ENCODE results near the gene TMEM45B. TPM values are rescaled to one million over a fixed set of nuclear protein-coding genes. Genes with fewer than 3 reads are reported as not detected.
"Not testable (repeated sequence)": the region's sequence is repeated elsewhere in the genome, so short reads cannot be mapped to it uniquely, and the experiment has no call there.

Gene TMEM45B
- polyA plus RNA-seq, 1 of the 3 experiments (the other 2 are of a cell fraction): not detected

GRCh38 chr11:129785383-129786111, 30.1 kb upstream of the TMEM45B start:
- no peak overlapping the region for H2AFZ ChIP-seq (ENCODE audit: low read depth)
- H4K20me1 ChIP-seq (ENCODE audit: insufficient read depth): no peaks in the 10 kb centered on the region
- no peaks in the 10 kb centered on the region for H3K4me1 ChIP-seq (ENCODE audit: control insufficient read depth in 1 of 2, insufficient read depth in 2 of 2, low read depth in 1 of 2, low read length in 1 of 2)
- no peak overlapping the region for H3K27ac ChIP-seq (ENCODE audit: low read depth in 2 of 2, low read length in 1 of 2)
- DNase-seq: peak; percentile 11
- H3K27me3 ChIP-seq (ENCODE audit: insufficient read depth): no peaks in the 10 kb centered on the region; the same call in 1 of the 2 replicates
- no peaks in the 10 kb centered on the region for H3F3A ChIP-seq (replicated peaks; ENCODE audit: insufficient read depth)
- no peaks in the 10 kb centered on the region for H3K79me2 ChIP-seq (ENCODE audit: insufficient read depth)
- H3K36me3 ChIP-seq (replicated peaks in 1 of 2; ENCODE audit: control insufficient read depth in 1 of 2, insufficient read depth in 2 of 2, low read length in 1 of 2): no peaks in the 10 kb centered on the region
- no peak overlapping the region for H3K9ac ChIP-seq
- POLR2A ChIA-PET: no interaction called here
- no peaks in the 10 kb centered on the region for H3K9me2 ChIP-seq
- no peak overlapping the region for H3K4me3 ChIP-seq (ENCODE audit: low read depth in 2 of 2, low read length in 1 of 2)
- CTCF ChIA-PET: interaction anchor here (1.1 to 1.3 kb wide), 4 partner anchors 18 to 667 kb away, joined by 3 to 4 read pairs (median 3); no protein-coding TSS in a partner anchor
- no peak for TF ChIP-seq RCOR1 (IDR thresholded peaks at IDR 0.05; ENCODE audit: low read length)
- TF ChIP-seq, protein P1, sequence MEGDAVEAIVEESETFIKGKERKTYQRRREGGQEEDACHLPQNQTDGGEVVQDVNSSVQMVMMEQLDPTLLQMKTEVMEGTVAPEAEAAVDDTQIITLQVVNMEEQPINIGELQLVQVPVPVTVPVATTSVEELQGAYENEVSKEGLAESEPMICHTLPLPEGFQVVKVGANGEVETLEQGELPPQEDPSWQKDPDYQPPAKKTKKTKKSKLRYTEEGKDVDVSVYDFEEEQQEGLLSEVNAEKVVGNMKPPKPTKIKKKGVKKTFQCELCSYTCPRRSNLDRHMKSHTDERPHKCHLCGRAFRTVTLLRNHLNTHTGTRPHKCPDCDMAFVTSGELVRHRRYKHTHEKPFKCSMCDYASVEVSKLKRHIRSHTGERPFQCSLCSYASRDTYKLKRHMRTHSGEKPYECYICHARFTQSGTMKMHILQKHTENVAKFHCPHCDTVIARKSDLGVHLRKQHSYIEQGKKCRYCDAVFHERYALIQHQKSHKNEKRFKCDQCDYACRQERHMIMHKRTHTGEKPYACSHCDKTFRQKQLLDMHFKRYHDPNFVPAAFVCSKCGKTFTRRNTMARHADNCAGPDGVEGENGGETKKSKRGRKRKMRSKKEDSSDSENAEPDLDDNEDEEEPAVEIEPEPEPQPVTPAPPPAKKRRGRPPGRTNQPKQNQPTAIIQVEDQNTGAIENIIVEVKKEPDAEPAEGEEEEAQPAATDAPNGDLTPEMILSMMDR (IDR thresholded peaks at IDR 0.05): peak; percentile 45
- peak; percentile 62 for TF ChIP-seq RAD21 (IDR thresholded peaks at IDR 0.05; ENCODE audit: low read length)
- no peak for TF ChIP-seq JUND (IDR thresholded peaks at IDR 0.05)
- 0 out of 2 replicates have a peak, but pooled peaks have one; percentile 7 for TF ChIP-seq SMC3 (IDR thresholded peaks at IDR 0.05; ENCODE audit: low read depth, low read length)
- H3K4me2 ChIP-seq: no peak overlapping the region
- H3K9me3 ChIP-seq: no peaks in the 10 kb centered on the region
- WGBS (ENCODE audit: low lambda C conversion rate): 33% methylated on average over 3 of the region's 3 CpGs

GRCh38 chr11:129786112-129786416, 29.6 kb upstream of the TMEM45B start:
- H3K9ac ChIP-seq; H3K79me2 ChIP-seq (ENCODE audit: insufficient read depth); H3F3A ChIP-seq (replicated peaks; ENCODE audit: insufficient read depth); H3K9me2 ChIP-seq; H3K36me3 ChIP-seq (replicated peaks in 1 of 2; ENCODE audit: control insufficient read depth in 1 of 2, insufficient read depth in 2 of 2, low read length in 1 of 2); H2AFZ ChIP-seq (ENCODE audit: low read depth); H3K4me1 ChIP-seq (ENCODE audit: control insufficient read depth in 1 of 2, insufficient read depth in 2 of 2, low read depth in 1 of 2, low read length in 1 of 2); H4K20me1 ChIP-seq (ENCODE audit: insufficient read depth); H3K4me2 ChIP-seq; POLR2A ChIA-PET; H3K27me3 ChIP-seq (ENCODE audit: insufficient read depth); H3K27ac ChIP-seq (ENCODE audit: low read depth in 2 of 2, low read length in 1 of 2); H3K9me3 ChIP-seq; DNase-seq; H3K4me3 ChIP-seq (ENCODE audit: low read depth in 2 of 2, low read length in 1 of 2): not testable (repeated sequence)
- WGBS (ENCODE audit: low lambda C conversion rate): 78% methylated on average over 2 of the region's 2 CpGs
- CTCF ChIA-PET: interaction anchor here (1.1 to 1.5 kb wide), 3 partner anchors 130 to 667 kb away, joined by 3 to 4 read pairs (median 3); no protein-coding TSS in a partner anchor

- WGBS (ENCODE audit: low lambda C conversion rate): 23% methylated on average over 2 of the region's 2 CpGs
- POLR2A ChIA-PET: no interaction called here
- no peak for DNase-seq
- no peak overlapping the region for H2AFZ ChIP-seq (ENCODE audit: low read depth)
- H3K27me3 ChIP-seq (ENCODE audit: insufficient read depth): no peaks in the 10 kb centered on the region; the same call in 1 of the 2 replicates
- H3K4me1 ChIP-seq (ENCODE audit: control insufficient read depth in 1 of 2, insufficient read depth in 2 of 2, low read depth in 1 of 2, low read length in 1 of 2): no peaks in the 10 kb centered on the region
- no peaks in the 10 kb centered on the region for H4K20me1 ChIP-seq (ENCODE audit: insufficient read depth)
- CTCF ChIA-PET: interaction anchor here (0.9 to 1.5 kb wide), 2 partner anchors 16 to 345 kb away, joined by 3 to 4 read pairs; no protein-coding TSS in a partner anchor
- no peak overlapping the region for H3K9ac ChIP-seq
- no peaks in the 10 kb centered on the region for H3F3A ChIP-seq (replicated peaks; ENCODE audit: insufficient read depth)
- H3K9me2 ChIP-seq: no peaks in the 10 kb centered on the region
- no peak overlapping the region for H3K27ac ChIP-seq (ENCODE audit: low read depth in 2 of 2, low read length in 1 of 2)
- H3K79me2 ChIP-seq (ENCODE audit: insufficient read depth): no peaks in the 10 kb centered on the region
- H3K4me2 ChIP-seq: no peak overlapping the region
- H3K9me3 ChIP-seq: no peaks in the 10 kb centered on the region
- no peaks in the 10 kb centered on the region for H3K36me3 ChIP-seq (replicated peaks in 1 of 2; ENCODE audit: control insufficient read depth in 1 of 2, insufficient read depth in 2 of 2, low read length in 1 of 2)
- no peak overlapping the region for H3K4me3 ChIP-seq (ENCODE audit: low read depth in 2 of 2, low read length in 1 of 2)
- no peak for TF ChIP-seq ELF1 (IDR thresholded peaks at IDR 0.05)
- no peak for TF ChIP-seq ZBTB33 (IDR thresholded peaks at IDR 0.05; ENCODE audit: borderline replicate concordance, low read depth)
- no peak for TF ChIP-seq TEAD4 (IDR thresholded peaks at IDR 0.05; ENCODE audit: borderline replicate concordance, insufficient read depth)
- TF ChIP-seq, protein P2, sequence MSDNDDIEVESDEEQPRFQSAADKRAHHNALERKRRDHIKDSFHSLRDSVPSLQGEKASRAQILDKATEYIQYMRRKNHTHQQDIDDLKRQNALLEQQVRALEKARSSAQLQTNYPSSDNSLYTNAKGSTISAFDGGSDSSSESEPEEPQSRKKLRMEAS (IDR thresholded peaks at IDR 0.05; ENCODE audit: low read depth): no peak
- TF ChIP-seq NFIC (IDR thresholded peaks at IDR 0.05; ENCODE audit: borderline replicate concordance): no peak
- no peak for TF ChIP-seq TCF12 (IDR thresholded peaks at IDR 0.05)
- no peak for TF ChIP-seq SMC3 (IDR thresholded peaks at IDR 0.05; ENCODE audit: low read depth, low read length)
- TF ChIP-seq SIN3A (IDR thresholded peaks at IDR 0.05; ENCODE audit: borderline replicate concordance, low read depth, low read length): no peak
- TF ChIP-seq GATA2 (CRISPR knock-in tag; IDR thresholded peaks at IDR 0.05): no peak
Observed at GRCh38 chr11:129787532-129788155, 28.0 kb upstream of the TMEM45B start.
